ENCODE measurements around the gene CAMK4.

The CAMK4 gene

DNA sequence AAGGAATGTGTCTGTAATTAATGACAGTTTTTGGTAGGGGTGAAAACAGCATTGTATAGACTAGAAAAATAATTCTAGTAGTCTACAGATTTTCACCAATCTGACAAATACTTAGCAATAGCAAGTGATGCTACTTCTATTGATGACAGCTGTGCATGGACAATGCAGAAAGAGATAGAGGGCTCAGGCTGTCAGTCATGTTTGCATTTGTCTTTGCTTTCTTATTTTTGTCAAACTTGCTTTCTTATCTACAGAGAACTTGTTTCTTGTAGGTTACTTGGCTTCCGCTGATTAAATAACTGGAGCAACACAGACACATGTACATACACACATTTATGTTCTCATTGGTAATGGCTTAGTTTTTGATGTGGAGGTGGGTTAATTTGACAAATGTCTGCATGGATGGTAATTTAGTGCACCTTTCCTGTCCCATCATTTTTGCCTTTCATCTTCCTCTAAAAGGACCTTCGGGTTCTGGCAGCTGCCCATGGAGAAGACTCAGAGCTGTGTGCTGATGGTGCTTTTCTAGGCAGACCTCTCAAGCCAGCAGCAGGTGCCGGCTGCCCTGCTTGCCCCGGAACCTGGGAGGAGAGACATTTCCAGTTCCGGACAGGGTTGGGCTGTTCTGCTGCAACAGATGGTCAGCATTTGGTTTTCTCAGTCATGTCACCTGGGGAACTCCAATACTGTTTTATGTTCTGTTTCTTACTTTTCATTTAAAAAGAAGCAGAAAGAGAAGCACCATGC lies 28.8 kb downstream of the CAMK4 start:
- Histone ChIP-seq H3K9me3 (ENCODE audit: control insufficient read depth, insufficient read depth, low read depth, low read length) (no peaks in the 10 kb centered on the region), H3K4me1 (ENCODE audit: control insufficient read depth, insufficient read depth, low read length) (peaks cover 22% of the 10 kb centered on the region), H3K27ac (ENCODE audit: extremely low read depth, low read depth, low read length) (no peak overlapping the region), H3K4me3 (ENCODE audit: low read depth, low read length) (no peak overlapping the region), H3K36me3 (ENCODE audit: control insufficient read depth in 2 of 2, insufficient read depth in 1 of 2, low read length in 2 of 2) (no peaks in the 10 kb centered on the region)
- ChIA-PET CTCF (interaction anchor here (0.6 kb wide), 1 partner anchor 26 kb away, joined by 3 read pairs; no protein-coding TSS in a partner anchor), POLR2A (no interaction called here)
- TF ChIP-seq SETDB1 (IDR thresholded peaks at IDR 0.05; ENCODE audit: insufficient read length, low read length) (no peak), ZSCAN16 (tag by site-specific recombination; IDR thresholded peaks at IDR 0.05) (no peak), ZNF311 (tag by site-specific recombination; IDR thresholded peaks at IDR 0.05; ENCODE audit: borderline replicate concordance) (no peak), ZBTB20 (tag by site-specific recombination; IDR thresholded peaks at IDR 0.05) (no peak), ZBTB1 (tag by site-specific recombination; IDR thresholded peaks at IDR 0.05) (no peak), ZNF837 (tag by site-specific recombination; IDR thresholded peaks at IDR 0.05) (no peak), ZNF623 (tag by site-specific recombination; IDR thresholded peaks at IDR 0.05) (no peak), SP3 (tag by site-specific recombination; IDR thresholded peaks at IDR 0.05) (no peak), ZNF169 (tag by site-specific recombination; IDR thresholded peaks at IDR 0.05) (no peak), PRDM1 (tag by site-specific recombination; IDR thresholded peaks at IDR 0.05) (no peak), ZNF10 (tag by site-specific recombination; IDR thresholded peaks at IDR 0.05) (peak; percentile 45; the same call in 1 of the 2 replicates), ZSCAN23 (tag by site-specific recombination; IDR thresholded peaks at IDR 0.05) (no peak), ZNF549 (tag by site-specific recombination; IDR thresholded peaks at IDR 0.05) (no peak), SCRT2 (tag by site-specific recombination; IDR thresholded peaks at IDR 0.05) (0 out of 2 replicates have a peak, but pooled peaks have one; percentile 28)
- TF ChIP-seq, protein P1, sequence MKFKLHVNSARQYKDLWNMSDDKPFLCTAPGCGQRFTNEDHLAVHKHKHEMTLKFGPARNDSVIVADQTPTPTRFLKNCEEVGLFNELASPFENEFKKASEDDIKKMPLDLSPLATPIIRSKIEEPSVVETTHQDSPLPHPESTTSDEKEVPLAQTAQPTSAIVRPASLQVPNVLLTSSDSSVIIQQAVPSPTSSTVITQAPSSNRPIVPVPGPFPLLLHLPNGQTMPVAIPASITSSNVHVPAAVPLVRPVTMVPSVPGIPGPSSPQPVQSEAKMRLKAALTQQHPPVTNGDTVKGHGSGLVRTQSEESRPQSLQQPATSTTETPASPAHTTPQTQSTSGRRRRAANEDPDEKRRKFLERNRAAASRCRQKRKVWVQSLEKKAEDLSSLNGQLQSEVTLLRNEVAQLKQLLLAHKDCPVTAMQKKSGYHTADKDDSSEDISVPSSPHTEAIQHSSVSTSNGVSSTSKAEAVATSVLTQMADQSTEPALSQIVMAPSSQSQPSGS (tag by site-specific recombination; IDR thresholded peaks at IDR 0.05; ENCODE audit: low read depth) = no peak
- TF ChIP-seq, protein P2, sequence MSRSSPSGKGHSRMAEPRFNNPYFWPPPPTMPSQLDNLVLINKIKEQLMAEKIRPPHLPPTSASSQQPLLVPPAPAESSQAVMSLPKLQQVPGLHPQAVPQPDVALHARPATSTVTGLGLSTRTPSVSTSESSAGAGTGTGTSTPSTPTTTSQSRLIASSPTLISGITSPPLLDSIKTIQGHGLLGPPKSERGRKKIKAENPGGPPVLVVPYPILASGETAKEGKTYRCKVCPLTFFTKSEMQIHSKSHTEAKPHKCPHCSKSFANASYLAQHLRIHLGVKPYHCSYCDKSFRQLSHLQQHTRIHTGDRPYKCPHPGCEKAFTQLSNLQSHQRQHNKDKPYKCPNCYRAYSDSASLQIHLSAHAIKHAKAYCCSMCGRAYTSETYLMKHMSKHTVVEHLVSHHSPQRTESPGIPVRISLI (tag by site-specific recombination; IDR thresholded peaks at IDR 0.05) = no peak
- TF ChIP-seq, protein P3, sequence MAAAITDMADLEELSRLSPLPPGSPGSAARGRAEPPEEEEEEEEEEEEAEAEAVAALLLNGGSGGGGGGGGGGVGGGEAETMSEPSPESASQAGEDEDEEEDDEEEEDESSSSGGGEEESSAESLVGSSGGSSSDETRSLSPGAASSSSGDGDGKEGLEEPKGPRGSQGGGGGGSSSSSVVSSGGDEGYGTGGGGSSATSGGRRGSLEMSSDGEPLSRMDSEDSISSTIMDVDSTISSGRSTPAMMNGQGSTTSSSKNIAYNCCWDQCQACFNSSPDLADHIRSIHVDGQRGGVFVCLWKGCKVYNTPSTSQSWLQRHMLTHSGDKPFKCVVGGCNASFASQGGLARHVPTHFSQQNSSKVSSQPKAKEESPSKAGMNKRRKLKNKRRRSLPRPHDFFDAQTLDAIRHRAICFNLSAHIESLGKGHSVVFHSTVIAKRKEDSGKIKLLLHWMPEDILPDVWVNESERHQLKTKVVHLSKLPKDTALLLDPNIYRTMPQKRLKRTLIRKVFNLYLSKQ (tag by site-specific recombination; IDR thresholded peaks at IDR 0.05; ENCODE audit: borderline replicate concordance) = no peak

DNA sequence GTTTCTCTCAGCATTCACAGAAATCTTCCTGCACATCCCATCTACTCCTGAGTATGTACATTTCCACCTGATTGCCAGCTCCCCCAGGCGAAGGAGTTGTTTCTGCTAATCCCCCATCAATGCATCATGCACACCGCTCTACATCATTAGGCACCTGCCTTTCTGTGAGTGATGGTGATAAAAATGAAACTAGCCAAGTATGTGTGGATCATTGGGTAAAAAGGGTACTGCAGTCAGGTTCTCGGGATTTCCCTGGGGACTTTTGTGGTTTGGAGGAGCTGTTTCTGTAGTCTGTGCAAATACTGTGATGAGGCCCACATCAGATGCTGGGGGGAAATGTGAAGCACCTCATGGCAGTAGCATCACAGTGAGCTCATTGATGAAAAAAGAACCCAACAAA lies 30.4 kb downstream of the CAMK4 start:
- Histone ChIP-seq H3K4me1 (ENCODE audit: control insufficient read depth, insufficient read depth, low read length) (peaks cover 12% of the 10 kb centered on the region), H3K27ac (ENCODE audit: extremely low read depth, low read depth, low read length) (no peak overlapping the region), H3K4me3 (ENCODE audit: low read depth, low read length) (no peak overlapping the region), H3K9me3 (ENCODE audit: control insufficient read depth, insufficient read depth, low read depth, low read length) (no peaks in the 10 kb centered on the region), H3K36me3 (ENCODE audit: control insufficient read depth in 2 of 2, insufficient read depth in 1 of 2, low read length in 2 of 2) (no peaks in the 10 kb centered on the region)
- CTCF ChIA-PET = interaction anchor here (0.7 to 0.8 kb wide), 2 partner anchors 68 to 124 kb away, joined by 3 to 5 read pairs; no protein-coding TSS in a partner anchor
- POLR2A ChIA-PET = interaction anchor here (1.2 kb wide), 1 partner anchor 8 kb away, joined by 3 read pairs; no protein-coding TSS in a partner anchor
- TF ChIP-seq, protein P4, sequence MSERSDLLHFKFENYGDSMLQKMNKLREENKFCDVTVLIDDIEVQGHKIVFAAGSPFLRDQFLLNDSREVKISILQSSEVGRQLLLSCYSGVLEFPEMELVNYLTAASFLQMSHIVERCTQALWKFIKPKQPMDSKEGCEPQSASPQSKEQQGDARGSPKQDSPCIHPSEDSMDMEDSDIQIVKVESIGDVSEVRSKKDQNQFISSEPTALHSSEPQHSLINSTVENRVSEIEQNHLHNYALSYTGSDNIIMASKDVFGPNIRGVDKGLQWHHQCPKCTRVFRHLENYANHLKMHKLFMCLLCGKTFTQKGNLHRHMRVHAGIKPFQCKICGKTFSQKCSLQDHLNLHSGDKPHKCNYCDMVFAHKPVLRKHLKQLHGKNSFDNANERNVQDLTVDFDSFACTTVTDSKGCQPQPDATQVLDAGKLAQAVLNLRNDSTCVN (tag by site-specific recombination; optimal IDR thresholded peaks at IDR 0.05) = no peak
- no peak for TF ChIP-seq ZNF621 (tag by site-specific recombination; IDR thresholded peaks at IDR 0.05)
- TF ChIP-seq KLF10 (tag by site-specific recombination; IDR thresholded peaks at IDR 0.05) = no peak
- TF ChIP-seq KLF7 (tag by site-specific recombination; IDR thresholded peaks at IDR 0.05; ENCODE audit: borderline replicate concordance) = no peak
- TF ChIP-seq ZNF660 (tag by site-specific recombination; IDR thresholded peaks at IDR 0.05) = no peak
- TF ChIP-seq WT1 (tag by site-specific recombination; IDR thresholded peaks at IDR 0.05) = peak; percentile 74
- TF ChIP-seq ZNF791 (tag by site-specific recombination; IDR thresholded peaks at IDR 0.05) = no peak
- TF ChIP-seq, protein P5, sequence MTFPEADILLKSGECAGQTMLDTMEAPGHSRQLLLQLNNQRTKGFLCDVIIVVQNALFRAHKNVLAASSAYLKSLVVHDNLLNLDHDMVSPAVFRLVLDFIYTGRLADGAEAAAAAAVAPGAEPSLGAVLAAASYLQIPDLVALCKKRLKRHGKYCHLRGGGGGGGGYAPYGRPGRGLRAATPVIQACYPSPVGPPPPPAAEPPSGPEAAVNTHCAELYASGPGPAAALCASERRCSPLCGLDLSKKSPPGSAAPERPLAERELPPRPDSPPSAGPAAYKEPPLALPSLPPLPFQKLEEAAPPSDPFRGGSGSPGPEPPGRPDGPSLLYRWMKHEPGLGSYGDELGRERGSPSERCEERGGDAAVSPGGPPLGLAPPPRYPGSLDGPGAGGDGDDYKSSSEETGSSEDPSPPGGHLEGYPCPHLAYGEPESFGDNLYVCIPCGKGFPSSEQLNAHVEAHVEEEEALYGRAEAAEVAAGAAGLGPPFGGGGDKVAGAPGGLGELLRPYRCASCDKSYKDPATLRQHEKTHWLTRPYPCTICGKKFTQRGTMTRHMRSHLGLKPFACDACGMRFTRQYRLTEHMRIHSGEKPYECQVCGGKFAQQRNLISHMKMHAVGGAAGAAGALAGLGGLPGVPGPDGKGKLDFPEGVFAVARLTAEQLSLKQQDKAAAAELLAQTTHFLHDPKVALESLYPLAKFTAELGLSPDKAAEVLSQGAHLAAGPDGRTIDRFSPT (tag by site-specific recombination; IDR thresholded peaks at IDR 0.05) = no peak
- no peak for TF ChIP-seq ZFP41 (tag by site-specific recombination; IDR thresholded peaks at IDR 0.05; ENCODE audit: borderline replicate concordance)
- no peak for TF ChIP-seq ZNF433 (tag by site-specific recombination; IDR thresholded peaks at IDR 0.05; ENCODE audit: low read depth)
- TF ChIP-seq ZNF747 (tag by site-specific recombination; IDR thresholded peaks at IDR 0.05) = no peak
- TF ChIP-seq ZNF626 (tag by site-specific recombination; IDR thresholded peaks at IDR 0.05) = no peak

All from HEK293 (cell line).